ENCODE results near the gene IER2.

IER2 gene

GRCh38 chr19:13102666-13103580, 47.3 kb upstream of the IER2 start, which contains the start of gene LYL1:
Gene LYL1, minus strand, starts transcription at chr19:13102858. Its CDS starts 1,687 bp downstream, at chr19:13101171.
- Histone ChIP-seq H3K9me3 (no peaks in the 10 kb centered on the region), H3K4me1 (ENCODE audit: control insufficient read depth in 1 of 2, insufficient read depth in 1 of 2, low read depth in 1 of 2, low read length in 1 of 2) (peaks cover 75 to 77% of the 10 kb centered on the region in 2 experiments), H3K27me3 (no peaks in the 10 kb centered on the region), H3K36me3 (peaks cover 14% of the 10 kb centered on the region), H3K4me3 (ENCODE audit: low read depth in 1 of 2, low read length in 1 of 2) (peak within 1 kb of the TSS; percentile 93 to 95), H3K27ac (peak within 1 kb of the TSS; percentile 99)
- peak; percentile 17 for TF ChIP-seq CTCF (IDR thresholded peaks at IDR 0.05)

- no peaks in the 10 kb centered on the region for H3K27me3 ChIP-seq
- H3K36me3 ChIP-seq = peaks cover 14% of the 10 kb centered on the region
- peak overlapping the region; percentile 93 to 95 for H3K4me3 ChIP-seq (ENCODE audit: low read depth in 1 of 2, low read length in 1 of 2)
- no peaks in the 10 kb centered on the region for H3K9me3 ChIP-seq
- no peak for TF ChIP-seq CTCF (IDR thresholded peaks at IDR 0.05)
- H3K27ac ChIP-seq = peak overlapping the region; percentile 99
- H3K4me1 ChIP-seq (ENCODE audit: control insufficient read depth in 1 of 2, insufficient read depth in 1 of 2, low read depth in 1 of 2, low read length in 1 of 2) = peaks cover 69 to 70% of the 10 kb centered on the region in 2 experiments
Observed at GRCh38 chr19:13103581-13104359, 46.4 kb upstream of the IER2 start.

- Histone ChIP-seq H3K36me3 (peaks cover 14% of the 10 kb centered on the region), H3K9me3 (no peaks in the 10 kb centered on the region), H3K4me3 (ENCODE audit: low read depth in 1 of 2, low read length in 1 of 2) (peak overlapping the region; percentile 66 to 93), H3K4me1 (ENCODE audit: control insufficient read depth in 1 of 2, insufficient read depth in 1 of 2, low read depth in 1 of 2, low read length in 1 of 2) (peaks cover 68 to 69% of the 10 kb centered on the region in 2 experiments), H3K27ac (peak overlapping the region; percentile 99), H3K27me3 (no peaks in the 10 kb centered on the region)
- peak; percentile 96 for TF ChIP-seq CTCF (IDR thresholded peaks at IDR 0.05)
Observed at GRCh38 chr19:13104360-13104847, 45.8 kb upstream of the IER2 start.

GRCh38 chr19:13104848-13105711, 45.1 kb upstream of the IER2 start:
- no peaks in the 10 kb centered on the region for H3K27me3 ChIP-seq
- no peaks in the 10 kb centered on the region for H3K9me3 ChIP-seq
- peaks cover 62 to 63% of the 10 kb centered on the region in 2 experiments for H3K4me1 ChIP-seq (ENCODE audit: control insufficient read depth in 1 of 2, insufficient read depth in 1 of 2, low read depth in 1 of 2, low read length in 1 of 2)
- TF ChIP-seq CTCF (IDR thresholded peaks at IDR 0.05) = peak; percentile 62
- peak overlapping the region; percentile 66 to 93 for H3K4me3 ChIP-seq (ENCODE audit: low read depth in 1 of 2, low read length in 1 of 2)
- peaks cover 10% of the 10 kb centered on the region for H3K36me3 ChIP-seq
- peak overlapping the region; percentile 99 for H3K27ac ChIP-seq

Data from neutrophil (primary cell).